HEK293 (cell line): ENCODE measurements around the gene TPP1.

Source experiments
- AEBP2 ChIP-seq: fragments of 450-650 bp; formaldehyde crosslinking; IDR thresholded peaks from 2 replicates; pipeline ENCODE4 v1.5.1; 2016; ENCODE audit warnings: missing biosample characterization, missing genetic modification characterization, borderline replicate concordance
- ATF2 ChIP-seq: fragments of 450-650 bp; formaldehyde crosslinking; IDR thresholded peaks from 2 replicates; pipeline ENCODE4 v1.5.1; 2016; ENCODE audit warnings: missing biosample characterization, missing genetic modification characterization, low read depth
- CTCF ChIP-seq: fragments of 450-650 bp; formaldehyde crosslinking; IDR thresholded peaks from 2 replicates; pipeline ENCODE4 v1.5.1; 2016; ENCODE audit warnings: missing biosample characterization, missing genetic modification characterization
- EGR2 ChIP-seq: fragments of 450-650 bp; formaldehyde crosslinking; IDR thresholded peaks from 2 replicates; pipeline ENCODE4 v1.5.1; 2016; ENCODE audit warnings: low read depth, missing biosample characterization, missing genetic modification characterization
- GLIS1 ChIP-seq: fragments of 450-650 bp; formaldehyde crosslinking; IDR thresholded peaks from 2 replicates; pipeline ENCODE4 v1.5.1; 2016; ENCODE audit warnings: missing biosample characterization, missing genetic modification characterization
- GLIS2 ChIP-seq: fragments of 450-650 bp; formaldehyde crosslinking; IDR thresholded peaks from 2 replicates; pipeline ENCODE4 v1.5.1; 2016; ENCODE audit warnings: missing biosample characterization, missing genetic modification characterization
- KLF16 ChIP-seq: fragments of 450-650 bp; formaldehyde crosslinking; IDR thresholded peaks from 2 replicates; pipeline ENCODE4 v1.5.1; 2017; ENCODE audit warnings: missing biosample characterization, missing genetic modification characterization
- KLF7 ChIP-seq: fragments of 450-650 bp; formaldehyde crosslinking; IDR thresholded peaks from 2 replicates; pipeline ENCODE4 v1.5.1; 2016; ENCODE audit warnings: missing biosample characterization, missing genetic modification characterization, borderline replicate concordance
- PRDM10 ChIP-seq: fragments of 450-650 bp; formaldehyde crosslinking; IDR thresholded peaks from 2 replicates; pipeline ENCODE4 v1.5.1; 2016; ENCODE audit warnings: missing biosample characterization, missing genetic modification characterization
- TCF7L2 ChIP-seq: IDR thresholded peaks from 2 replicates; pipeline ENCODE4 v1.6.1; 2011; ENCODE audit warnings: low read depth, mild to moderate bottlenecking, inconsistent platforms, low read length, moderate library complexity, borderline replicate concordance
- ZBTB11 ChIP-seq: fragments of 450-650 bp; formaldehyde crosslinking; conservative IDR thresholded peaks from 2 replicates; pipeline ENCODE4 v1.5.1; 2016; ENCODE audit warnings: low read depth, missing biosample characterization, missing genetic modification characterization
- ZBTB21 ChIP-seq: fragments of 450-650 bp; formaldehyde crosslinking; IDR thresholded peaks from 2 replicates; pipeline ENCODE4 v1.5.1; 2017; ENCODE audit warnings: missing biosample characterization, missing genetic modification characterization
- ZBTB26 ChIP-seq: fragments of 450-650 bp; formaldehyde crosslinking; optimal IDR thresholded peaks from 2 replicates; pipeline ENCODE3; 2016; ENCODE audit warnings: missing biosample characterization, mild to moderate bottlenecking, missing genetic modification characterization
- ZBTB8A ChIP-seq: fragments of 450-650 bp; formaldehyde crosslinking; IDR thresholded peaks from 2 replicates; pipeline ENCODE4 v1.5.1; 2016; ENCODE audit warnings: missing biosample characterization, missing genetic modification characterization
- ZEB2 ChIP-seq: fragments of 450-650 bp; formaldehyde crosslinking; IDR thresholded peaks from 2 replicates; pipeline ENCODE4 v1.5.1; 2016; ENCODE audit warnings: missing biosample characterization, missing genetic modification characterization
- ZNF26 ChIP-seq: fragments of 450-650 bp; formaldehyde crosslinking; IDR thresholded peaks from 2 replicates; pipeline ENCODE4 v1.5.1; 2016; ENCODE audit warnings: missing biosample characterization, missing genetic modification characterization
- ZNF266 ChIP-seq: fragments of 450-650 bp; formaldehyde crosslinking; IDR thresholded peaks from 2 replicates; pipeline ENCODE4 v1.5.1; 2016; ENCODE audit warnings: missing biosample characterization, missing genetic modification characterization, low read depth
- ZNF354C ChIP-seq: fragments of 450-650 bp; formaldehyde crosslinking; IDR thresholded peaks from 2 replicates; pipeline ENCODE4 v1.5.1; 2016; ENCODE audit warnings: missing biosample characterization, missing genetic modification characterization, low read depth, borderline replicate concordance
- ZNF391 ChIP-seq: fragments of 450-650 bp; formaldehyde crosslinking; IDR thresholded peaks from 2 replicates; pipeline ENCODE4 v1.5.1; 2016; ENCODE audit warnings: low read depth, missing biosample characterization, missing genetic modification characterization, borderline replicate concordance
- ZNF394 ChIP-seq: fragments of 450-650 bp; formaldehyde crosslinking; IDR thresholded peaks from 2 replicates; pipeline ENCODE4 v1.5.1; 2016; ENCODE audit warnings: missing biosample characterization, missing genetic modification characterization, mild to moderate bottlenecking, moderate library complexity, borderline replicate concordance
- ZNF404 ChIP-seq: fragments of 450-650 bp; formaldehyde crosslinking; IDR thresholded peaks from 2 replicates; pipeline ENCODE4 v1.5.1; 2017; ENCODE audit warnings: missing biosample characterization, missing genetic modification characterization
- ZNF670 ChIP-seq: fragments of 450-650 bp; formaldehyde crosslinking; IDR thresholded peaks from 2 replicates; pipeline ENCODE4 v1.5.1; 2016; ENCODE audit warnings: missing biosample characterization, missing genetic modification characterization, low read depth

The TPP1 gene

GRCh38 chr11:6612213-6613041 lies 6.8 kb downstream of the TPP1 start, which contains the start of gene TAF10 (continued):
- TF ChIP-seq PRDM10 (tag by site-specific recombination) = 0 out of 2 replicates have a peak, but pooled peaks have one; percentile 39
- TF ChIP-seq KLF16 (tag by site-specific recombination) = no peak
- TF ChIP-seq ZBTB8A = peak; percentile 45
- TF ChIP-seq ZBTB21 (tag by site-specific recombination) = peak; percentile 91
- no peak for TF ChIP-seq ZNF266 (tag by site-specific recombination)
- peak; percentile 95 for TF ChIP-seq ATF2 (tag by site-specific recombination)
- peak; percentile 76 for TF ChIP-seq CTCF (tag by site-specific recombination)
- 0 out of 2 replicates have a peak, but pooled peaks have one; percentile 17 for TF ChIP-seq ZNF394 (tag by site-specific recombination)
- TF ChIP-seq ZNF391 (tag by site-specific recombination) = peak; percentile 73; the same call in 1 of the 2 replicates
- peak; percentile 72 for TF ChIP-seq ZBTB26
- peak; percentile 39; the same call in 1 of the 2 replicates for TF ChIP-seq EGR2 (tag by site-specific recombination)
- no peak for TF ChIP-seq GLIS1
- TF ChIP-seq GLIS2 = peak; percentile 54
- peak; percentile 88 for TF ChIP-seq ZBTB11 (tag by site-specific recombination)
- 0 out of 2 replicates have a peak, but pooled peaks have one; percentile 11 for TF ChIP-seq KLF7 (tag by site-specific recombination)
- TF ChIP-seq ZNF404 (tag by site-specific recombination) = no peak
- no peak for TF ChIP-seq AEBP2
- no peak for TF ChIP-seq ZNF354C
- no peak for TF ChIP-seq ZNF26 (tag by site-specific recombination)
- no peak for TF ChIP-seq ZNF670
- TF ChIP-seq ZEB2 (tag by site-specific recombination) = peak; percentile 69
- no peak for TF ChIP-seq TCF7L2
